ENCODE data around the gene SYT14. TPM values are rescaled to one million over a fixed set of nuclear protein-coding genes. Genes with fewer than 3 reads are reported as not detected.

Gene SYT14
- total and polyA plus RNA-seq, 8 donors = 0.14 to 1.2 (median 0.54) TPM

DNA sequence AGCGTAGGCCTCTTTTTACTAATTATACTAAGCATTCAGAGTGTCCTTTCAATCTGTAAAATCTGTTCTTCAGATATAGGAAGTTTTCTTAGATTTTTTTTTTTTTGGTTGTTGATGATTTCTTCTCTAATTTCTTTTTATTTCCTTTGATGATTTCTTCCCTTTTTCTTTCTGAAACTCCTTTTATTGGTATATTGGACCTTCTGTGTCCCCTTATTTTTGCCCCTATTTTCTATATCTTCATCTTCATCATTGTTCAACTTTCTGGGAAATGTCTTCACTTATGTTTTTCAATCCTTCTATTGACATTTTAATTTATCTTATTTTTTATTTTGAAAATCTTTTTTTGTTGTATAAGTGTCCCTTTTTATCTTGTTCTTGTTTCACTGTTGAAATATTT, 17.2 kb upstream of the SYT14 start:
- Histone ChIP-seq H3K27ac (no peak overlapping the region), H3K4me1 (no peaks in the 10 kb centered on the region), H3K9me3 (no peaks in the 10 kb centered on the region), H3K36me3 (no peaks in the 10 kb centered on the region), H3K27me3 (no peaks in the 10 kb centered on the region), H3K4me3 (no peak overlapping the region)
- TF ChIP-seq, protein P1, sequence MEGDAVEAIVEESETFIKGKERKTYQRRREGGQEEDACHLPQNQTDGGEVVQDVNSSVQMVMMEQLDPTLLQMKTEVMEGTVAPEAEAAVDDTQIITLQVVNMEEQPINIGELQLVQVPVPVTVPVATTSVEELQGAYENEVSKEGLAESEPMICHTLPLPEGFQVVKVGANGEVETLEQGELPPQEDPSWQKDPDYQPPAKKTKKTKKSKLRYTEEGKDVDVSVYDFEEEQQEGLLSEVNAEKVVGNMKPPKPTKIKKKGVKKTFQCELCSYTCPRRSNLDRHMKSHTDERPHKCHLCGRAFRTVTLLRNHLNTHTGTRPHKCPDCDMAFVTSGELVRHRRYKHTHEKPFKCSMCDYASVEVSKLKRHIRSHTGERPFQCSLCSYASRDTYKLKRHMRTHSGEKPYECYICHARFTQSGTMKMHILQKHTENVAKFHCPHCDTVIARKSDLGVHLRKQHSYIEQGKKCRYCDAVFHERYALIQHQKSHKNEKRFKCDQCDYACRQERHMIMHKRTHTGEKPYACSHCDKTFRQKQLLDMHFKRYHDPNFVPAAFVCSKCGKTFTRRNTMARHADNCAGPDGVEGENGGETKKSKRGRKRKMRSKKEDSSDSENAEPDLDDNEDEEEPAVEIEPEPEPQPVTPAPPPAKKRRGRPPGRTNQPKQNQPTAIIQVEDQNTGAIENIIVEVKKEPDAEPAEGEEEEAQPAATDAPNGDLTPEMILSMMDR (IDR thresholded peaks at IDR 0.05) = no peak
- no peak for ATAC-seq
- FAIRE-seq = no peak
- intact Hi-C loops (cut with DNase I) = no loop called here
- DNase-seq = no peak
- 70 to 87% methylated on average over 1 of the region's 1 CpG for WGBS, 2 donors

GRCh38 chr1:209924390-209924789, 13.6 kb upstream of the SYT14 start:
- intact Hi-C loops (cut with DNase I) = no loop called here
- no peak overlapping the region for H3K4me3 ChIP-seq
- no peaks in the 10 kb centered on the region for H3K36me3 ChIP-seq
- ATAC-seq (no peak), DNase-seq (no peak), FAIRE-seq (no peak)
- no peaks in the 10 kb centered on the region for H3K9me3 ChIP-seq
- H3K4me1 ChIP-seq = no peaks in the 10 kb centered on the region
- H3K27ac ChIP-seq = no peak overlapping the region
- no peaks in the 10 kb centered on the region for H3K27me3 ChIP-seq
- TF ChIP-seq, protein P1 (IDR thresholded peaks at IDR 0.05) = no peak

GRCh38 chr1:209926045-209926444, 12.0 kb upstream of the SYT14 start:
- H3K9me3 ChIP-seq = no peaks in the 10 kb centered on the region
- DNase-seq (no peak), FAIRE-seq (no peak), ATAC-seq (no peak)
- H3K36me3 ChIP-seq = no peaks in the 10 kb centered on the region
- H3K4me3 ChIP-seq = no peak overlapping the region
- H3K27ac ChIP-seq = no peak overlapping the region
- TF ChIP-seq, protein P1 (IDR thresholded peaks at IDR 0.05) = no peak
- intact Hi-C loops (cut with DNase I) = no loop called here
- WGBS, 2 donors = 32 to 33% methylated on average over 3 of the region's 3 CpGs
- no peaks in the 10 kb centered on the region for H3K27me3 ChIP-seq
- no peaks in the 10 kb centered on the region for H3K4me1 ChIP-seq

GRCh38 chr1:209927466-209927865, 10.6 kb upstream of the SYT14 start:
- ATAC-seq (no peak), FAIRE-seq (no peak), DNase-seq (no peak)
- H3K4me3 ChIP-seq = no peak overlapping the region
- H3K27ac ChIP-seq = no peak overlapping the region
- peaks cover 0 to 1% (median 0%) of the 10 kb centered on the region in 4 donors for H3K27me3 ChIP-seq
- intact Hi-C loops (cut with DNase I) = no loop called here
- no peaks in the 10 kb centered on the region for H3K9me3 ChIP-seq
- TF ChIP-seq, protein P1 (IDR thresholded peaks at IDR 0.05) = no peak
- H3K36me3 ChIP-seq = no peaks in the 10 kb centered on the region
- H3K4me1 ChIP-seq = no peaks in the 10 kb centered on the region

DNA sequence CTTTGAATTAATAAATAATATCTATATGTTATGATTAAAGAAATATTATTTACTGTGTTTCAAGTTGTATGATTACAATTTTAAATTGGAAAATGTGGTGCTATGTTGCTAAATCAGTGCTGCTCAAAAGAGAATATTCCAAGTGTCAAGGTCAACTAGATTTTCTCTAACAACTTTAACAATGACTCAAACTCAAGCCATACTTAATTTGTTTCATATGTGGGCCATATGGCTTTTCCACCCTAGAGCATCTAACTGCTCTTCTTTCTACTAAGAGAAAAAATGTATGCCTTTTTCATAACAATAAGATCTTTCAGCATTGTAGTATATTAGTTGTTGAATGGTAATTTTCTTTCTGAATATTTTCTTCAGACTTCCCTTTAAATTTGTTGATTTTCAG, 8.3 kb upstream of the SYT14 start:
- no peaks in the 10 kb centered on the region for H3K9me3 ChIP-seq
- ATAC-seq = no peak
- no peak for DNase-seq
- intact Hi-C loops (cut with DNase I) = no loop called here
- TF ChIP-seq, protein P1 (IDR thresholded peaks at IDR 0.05) = no peak
- H3K27ac ChIP-seq = no peak overlapping the region
- H3K36me3 ChIP-seq = no peaks in the 10 kb centered on the region
- H3K4me1 ChIP-seq = no peaks in the 10 kb centered on the region
- H3K4me3 ChIP-seq = no peak overlapping the region
- no peak for FAIRE-seq
- H3K27me3 ChIP-seq = peaks cover 0 to 10% (median 0%) of the 10 kb centered on the region in 4 donors

Measured in pancreas (tissue), 10 donors.